Measurements from ENCODE around the gene FNDC3B.

DNA sequence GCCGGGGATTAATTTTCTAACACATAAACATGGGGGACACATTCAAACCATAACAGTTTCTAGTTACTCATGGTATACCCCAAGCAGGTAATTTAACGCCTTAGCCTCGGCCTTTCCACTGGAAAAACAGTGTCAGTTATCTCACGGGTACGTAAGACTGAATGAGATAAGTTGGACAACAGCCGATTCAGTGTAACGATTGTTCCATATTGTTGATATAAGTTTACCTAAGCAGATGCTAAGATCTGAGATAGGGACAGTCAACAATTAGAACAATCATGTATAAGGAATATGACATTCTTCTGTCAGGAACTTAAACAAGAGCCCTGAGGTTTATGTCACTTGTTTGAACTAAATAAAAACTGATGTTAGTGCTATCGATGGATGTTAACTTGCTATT is 278.1 kb downstream of the FNDC3B start:
- TF ChIP-seq, protein P1, sequence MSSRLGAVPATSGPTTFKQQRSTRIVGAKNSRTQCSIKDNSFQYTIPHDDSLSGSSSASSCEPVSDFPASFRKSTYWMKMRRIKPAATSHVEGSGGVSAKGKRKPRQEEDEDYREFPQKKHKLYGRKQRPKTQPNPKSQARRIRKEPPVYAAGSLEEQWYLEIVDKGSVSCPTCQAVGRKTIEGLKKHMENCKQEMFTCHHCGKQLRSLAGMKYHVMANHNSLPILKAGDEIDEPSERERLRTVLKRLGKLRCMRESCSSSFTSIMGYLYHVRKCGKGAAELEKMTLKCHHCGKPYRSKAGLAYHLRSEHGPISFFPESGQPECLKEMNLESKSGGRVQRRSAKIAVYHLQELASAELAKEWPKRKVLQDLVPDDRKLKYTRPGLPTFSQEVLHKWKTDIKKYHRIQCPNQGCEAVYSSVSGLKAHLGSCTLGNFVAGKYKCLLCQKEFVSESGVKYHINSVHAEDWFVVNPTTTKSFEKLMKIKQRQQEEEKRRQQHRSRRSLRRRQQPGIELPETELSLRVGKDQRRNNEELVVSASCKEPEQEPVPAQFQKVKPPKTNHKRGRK (tag; IDR thresholded peaks at IDR 0.05): no peak
- TF ChIP-seq, protein P2, sequence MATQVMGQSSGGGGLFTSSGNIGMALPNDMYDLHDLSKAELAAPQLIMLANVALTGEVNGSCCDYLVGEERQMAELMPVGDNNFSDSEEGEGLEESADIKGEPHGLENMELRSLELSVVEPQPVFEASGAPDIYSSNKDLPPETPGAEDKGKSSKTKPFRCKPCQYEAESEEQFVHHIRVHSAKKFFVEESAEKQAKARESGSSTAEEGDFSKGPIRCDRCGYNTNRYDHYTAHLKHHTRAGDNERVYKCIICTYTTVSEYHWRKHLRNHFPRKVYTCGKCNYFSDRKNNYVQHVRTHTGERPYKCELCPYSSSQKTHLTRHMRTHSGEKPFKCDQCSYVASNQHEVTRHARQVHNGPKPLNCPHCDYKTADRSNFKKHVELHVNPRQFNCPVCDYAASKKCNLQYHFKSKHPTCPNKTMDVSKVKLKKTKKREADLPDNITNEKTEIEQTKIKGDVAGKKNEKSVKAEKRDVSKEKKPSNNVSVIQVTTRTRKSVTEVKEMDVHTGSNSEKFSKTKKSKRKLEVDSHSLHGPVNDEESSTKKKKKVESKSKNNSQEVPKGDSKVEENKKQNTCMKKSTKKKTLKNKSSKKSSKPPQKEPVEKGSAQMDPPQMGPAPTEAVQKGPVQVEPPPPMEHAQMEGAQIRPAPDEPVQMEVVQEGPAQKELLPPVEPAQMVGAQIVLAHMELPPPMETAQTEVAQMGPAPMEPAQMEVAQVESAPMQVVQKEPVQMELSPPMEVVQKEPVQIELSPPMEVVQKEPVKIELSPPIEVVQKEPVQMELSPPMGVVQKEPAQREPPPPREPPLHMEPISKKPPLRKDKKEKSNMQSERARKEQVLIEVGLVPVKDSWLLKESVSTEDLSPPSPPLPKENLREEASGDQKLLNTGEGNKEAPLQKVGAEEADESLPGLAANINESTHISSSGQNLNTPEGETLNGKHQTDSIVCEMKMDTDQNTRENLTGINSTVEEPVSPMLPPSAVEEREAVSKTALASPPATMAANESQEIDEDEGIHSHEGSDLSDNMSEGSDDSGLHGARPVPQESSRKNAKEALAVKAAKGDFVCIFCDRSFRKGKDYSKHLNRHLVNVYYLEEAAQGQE (IDR thresholded peaks at IDR 0.05; ENCODE audit: borderline replicate concordance): no peak
- TF ChIP-seq, protein P2 (CRISPR knock-in tag; IDR thresholded peaks at IDR 0.05; ENCODE audit: low read depth): no peak
- TF ChIP-seq, protein P3, sequence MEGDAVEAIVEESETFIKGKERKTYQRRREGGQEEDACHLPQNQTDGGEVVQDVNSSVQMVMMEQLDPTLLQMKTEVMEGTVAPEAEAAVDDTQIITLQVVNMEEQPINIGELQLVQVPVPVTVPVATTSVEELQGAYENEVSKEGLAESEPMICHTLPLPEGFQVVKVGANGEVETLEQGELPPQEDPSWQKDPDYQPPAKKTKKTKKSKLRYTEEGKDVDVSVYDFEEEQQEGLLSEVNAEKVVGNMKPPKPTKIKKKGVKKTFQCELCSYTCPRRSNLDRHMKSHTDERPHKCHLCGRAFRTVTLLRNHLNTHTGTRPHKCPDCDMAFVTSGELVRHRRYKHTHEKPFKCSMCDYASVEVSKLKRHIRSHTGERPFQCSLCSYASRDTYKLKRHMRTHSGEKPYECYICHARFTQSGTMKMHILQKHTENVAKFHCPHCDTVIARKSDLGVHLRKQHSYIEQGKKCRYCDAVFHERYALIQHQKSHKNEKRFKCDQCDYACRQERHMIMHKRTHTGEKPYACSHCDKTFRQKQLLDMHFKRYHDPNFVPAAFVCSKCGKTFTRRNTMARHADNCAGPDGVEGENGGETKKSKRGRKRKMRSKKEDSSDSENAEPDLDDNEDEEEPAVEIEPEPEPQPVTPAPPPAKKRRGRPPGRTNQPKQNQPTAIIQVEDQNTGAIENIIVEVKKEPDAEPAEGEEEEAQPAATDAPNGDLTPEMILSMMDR (IDR thresholded peaks at IDR 0.05 in 2 of 3, conservative IDR thresholded peaks at IDR 0.05 in 1 of 3; ENCODE audit: insufficient read depth in 2 of 3, low read depth in 1 of 3, low read length in 3 of 3): no peak
- TF ChIP-seq BHLHE40 (IDR thresholded peaks at IDR 0.05; ENCODE audit: low read length) (no peak), ZNF263 (CRISPR knock-in tag; IDR thresholded peaks at IDR 0.05; ENCODE audit: borderline replicate concordance) (no peak), MTA1 (IDR thresholded peaks at IDR 0.05; ENCODE audit: borderline replicate concordance) (no peak), POLR2AphosphoS5 (IDR thresholded peaks at IDR 0.05; ENCODE audit: control insufficient read depth, insufficient read depth, low read depth, low read length) (no peak), BRCA1 (IDR thresholded peaks at IDR 0.05) (no peak), BRCA1 (CRISPR knock-in tag; IDR thresholded peaks at IDR 0.05) (no peak), SIN3A (IDR thresholded peaks at IDR 0.05; ENCODE audit: borderline replicate concordance in 2 of 2, control insufficient read depth in 1 of 2, low read depth in 2 of 2, low read length in 2 of 2) (no peak), RAD21 (CRISPR knock-in tag; conservative IDR thresholded peaks at IDR 0.05 in 1 of 2, IDR thresholded peaks at IDR 0.05 in 1 of 2) (no peak), POLR2A (conservative IDR thresholded peaks at IDR 0.05) (no peak), JUN (IDR thresholded peaks at IDR 0.05; ENCODE audit: borderline replicate concordance, low read depth, low read length) (no peak), JUN (CRISPR knock-in tag; IDR thresholded peaks at IDR 0.05; ENCODE audit: borderline replicate concordance) (no peak)
